ENCODE data around the gene DOCK6.

The DOCK6 gene

GRCh38 chr19:11274533-11275086 is 12.3 kb upstream of the DOCK6 start:
- no peak for DNase-seq

GRCh38 chr19:11273989-11274388 is 11.7 kb upstream of the DOCK6 start:
- DNase-seq: no peak

GRCh38 chr19:11273296-11273695 is 11.0 kb upstream of the DOCK6 start:
- no peak for DNase-seq

GRCh38 chr19:11269408-11269807 is 7.1 kb upstream of the DOCK6 start:
- no peak for DNase-seq

- no peak for DNase-seq
These were observed 6.5 kb upstream of the DOCK6 start for GRCh38 chr19:11268783-11269267.

GRCh38 chr19:11267316-11268085 is 5.2 kb upstream of the DOCK6 start:
- no peak for DNase-seq

- DNase-seq: no peak
These were observed 3.5 kb upstream of the DOCK6 start for GRCh38 chr19:11265785-11266236.

GRCh38 chr19:11265177-11265784 is 3.0 kb upstream of the DOCK6 start:
- no peak for DNase-seq

- no peak for DNase-seq
These were observed 2.3 kb upstream of the DOCK6 start for GRCh38 chr19:11264452-11265176.

GRCh38 chr19:11263726-11264125 is 1.4 kb upstream of the DOCK6 start:
- no peak for DNase-seq

- DNase-seq: no peak
These were observed 823 bp downstream of the DOCK6 start for GRCh38 chr19:11261431-11261970.

GRCh38 chr19:11260996-11261395 is 1.3 kb downstream of the DOCK6 start:
- no peak for DNase-seq

- DNase-seq: no peak
These were observed 4.4 kb downstream of the DOCK6 start for GRCh38 chr19:11257846-11258380.

- no peak for DNase-seq
These were observed 6.1 kb downstream of the DOCK6 start for GRCh38 chr19:11256189-11256588.

GRCh38 chr19:11254666-11255065 is 7.7 kb downstream of the DOCK6 start:
- no peak for DNase-seq

- DNase-seq: no peak
These were observed 9.5 kb downstream of the DOCK6 start for GRCh38 chr19:11252665-11253355.

GRCh38 chr19:11251650-11252314 is 10.5 kb downstream of the DOCK6 start:
- no peak for DNase-seq

GRCh38 chr19:11251217-11251616 is 11.1 kb downstream of the DOCK6 start:
- no peak for DNase-seq

- DNase-seq: no peak
These were observed 13.5 kb downstream of the DOCK6 start for GRCh38 chr19:11248852-11249251.

- no peak for DNase-seq
These were observed 14.4 kb downstream of the DOCK6 start for GRCh38 chr19:11247934-11248333.

- no peak for DNase-seq
These were observed 14.9 kb downstream of the DOCK6 start for GRCh38 chr19:11247391-11247790.

GRCh38 chr19:11246941-11247340 is 15.4 kb downstream of the DOCK6 start:
- DNase-seq: no peak
